A673 (cell line): Measurements from ENCODE around the gene CHCHD1.

Experiments used
- EZH2 ChIP-seq: fragments of 200-600 bp; sonication (generic); IDR thresholded peaks from 2 replicates; pipeline ENCODE4 v1.6.1; 2017; ENCODE audit warnings: borderline replicate concordance, low read depth, mild to moderate bottlenecking, mixed read lengths, antibody characterized with exemption, low read length; ENCODE audit not compliant: poor library complexity, severe bottlenecking
- TF ChIP-seq, protein P1 (sequence below): fragments of 300-800, 200-600 bp; sonication (generic); conservative IDR thresholded peaks from 2 replicates; pipeline ENCODE4 v1.5.1; 2017; ENCODE audit warnings: low read depth, mild to moderate bottlenecking, antibody characterized with exemption, low read length, moderate library complexity, mixed read lengths

DNA sequence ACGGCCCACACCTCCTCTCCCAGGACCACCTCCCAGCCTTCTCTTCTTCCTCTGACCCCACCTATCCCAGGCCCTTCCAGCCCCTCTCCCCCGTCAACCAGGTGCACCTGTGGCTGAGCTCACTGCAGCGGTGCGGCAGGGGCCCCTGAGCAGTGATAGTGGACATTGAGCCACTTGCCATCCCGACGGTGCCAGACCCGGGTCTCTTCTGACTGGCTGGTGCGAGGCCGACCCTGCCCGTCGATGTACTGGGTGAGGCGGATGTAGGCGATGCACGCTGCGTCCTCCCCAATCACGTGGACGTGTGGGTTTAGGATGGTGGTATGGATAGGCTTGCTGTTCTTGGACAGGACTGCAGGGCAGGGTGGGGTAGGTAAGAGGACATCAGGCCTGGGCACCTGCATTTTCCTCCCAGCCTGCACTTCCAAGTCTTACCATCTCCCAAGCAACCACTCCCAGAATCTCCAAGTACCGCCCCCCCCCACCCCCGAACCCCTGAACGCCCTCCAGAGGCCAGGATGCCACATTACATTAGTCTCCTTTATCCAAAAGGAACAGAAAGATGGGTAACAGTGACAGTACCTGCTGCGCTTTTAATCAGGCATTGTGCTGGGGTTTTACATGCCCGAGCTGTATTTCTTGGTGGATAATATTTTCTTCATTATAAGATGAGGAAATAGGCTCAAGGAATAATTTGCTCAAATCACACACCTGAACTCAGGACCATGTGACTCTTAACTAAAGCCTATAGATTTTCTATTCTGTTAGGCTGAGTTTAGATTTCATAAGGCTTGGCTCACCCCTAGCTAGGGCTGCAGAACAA is 33.3 kb downstream of the CHCHD1 start:
- no peak for TF ChIP-seq EZH2
- TF ChIP-seq, protein P1, sequence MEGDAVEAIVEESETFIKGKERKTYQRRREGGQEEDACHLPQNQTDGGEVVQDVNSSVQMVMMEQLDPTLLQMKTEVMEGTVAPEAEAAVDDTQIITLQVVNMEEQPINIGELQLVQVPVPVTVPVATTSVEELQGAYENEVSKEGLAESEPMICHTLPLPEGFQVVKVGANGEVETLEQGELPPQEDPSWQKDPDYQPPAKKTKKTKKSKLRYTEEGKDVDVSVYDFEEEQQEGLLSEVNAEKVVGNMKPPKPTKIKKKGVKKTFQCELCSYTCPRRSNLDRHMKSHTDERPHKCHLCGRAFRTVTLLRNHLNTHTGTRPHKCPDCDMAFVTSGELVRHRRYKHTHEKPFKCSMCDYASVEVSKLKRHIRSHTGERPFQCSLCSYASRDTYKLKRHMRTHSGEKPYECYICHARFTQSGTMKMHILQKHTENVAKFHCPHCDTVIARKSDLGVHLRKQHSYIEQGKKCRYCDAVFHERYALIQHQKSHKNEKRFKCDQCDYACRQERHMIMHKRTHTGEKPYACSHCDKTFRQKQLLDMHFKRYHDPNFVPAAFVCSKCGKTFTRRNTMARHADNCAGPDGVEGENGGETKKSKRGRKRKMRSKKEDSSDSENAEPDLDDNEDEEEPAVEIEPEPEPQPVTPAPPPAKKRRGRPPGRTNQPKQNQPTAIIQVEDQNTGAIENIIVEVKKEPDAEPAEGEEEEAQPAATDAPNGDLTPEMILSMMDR, result peak; percentile 49; the same call in 1 of the 2 replicates
